SU-DHL-6 (cell line): ENCODE data around the gene GATA3.

Source experiments
- H2AFZ ChIP-seq: fragments of 200-600 bp; sonication (generic); 2 replicates; pipeline ENCODE4 v1.6.1; 2014; ENCODE audit warnings: low read depth, mild to moderate bottlenecking, moderate library complexity, mixed read lengths, antibody characterized with exemption, low read length; ENCODE audit not compliant: severe bottlenecking
- H3F3A ChIP-seq: fragments of 200-600 bp; shearing (Covaris generic); 2 replicates; pipeline ENCODE4 v1.6.0; 2016; ENCODE audit warnings: antibody characterized with exemption, mild to moderate bottlenecking; ENCODE audit not compliant: insufficient read depth
- H3K27ac ChIP-seq: fragments of 200-600 bp; sonication (generic); 2 replicates; pipeline ENCODE4 v1.5.1; 2016; ENCODE audit warnings: low read depth, mild to moderate bottlenecking, low read length, moderate library complexity, mixed read lengths
- H3K27me3 ChIP-seq: fragments of 200-600 bp; sonication (generic), shearing (Covaris generic); 2 replicates; pipeline ENCODE4 v1.6.0; 2014; ENCODE audit warnings: mild to moderate bottlenecking, low read length
- H3K36me3 ChIP-seq: fragments of 200-600 bp; sonication (generic); 2 replicates; pipeline ENCODE4 v1.6.1; 2014; ENCODE audit warnings: mild to moderate bottlenecking, low read length, mixed read lengths
- H3K4me2 ChIP-seq: fragments of 300-600, 200-600 bp; shearing (Covaris generic), sonication (generic); 2 replicates; pipeline ENCODE4 v1.6.0; 2014; ENCODE audit warnings: low read length, low read depth, mild to moderate bottlenecking; ENCODE audit not compliant: poor library complexity, severe bottlenecking
- H3K4me3 ChIP-seq: fragments of 200-600 bp; sonication (generic); 2 replicates; pipeline ENCODE4 v1.5.1; 2014; ENCODE audit warnings: antibody characterized with exemption, low read length, mild to moderate bottlenecking, mixed read lengths; ENCODE audit not compliant: insufficient read depth, poor library complexity, severe bottlenecking
- H3K79me2 ChIP-seq: fragments of 200-600 bp; sonication (generic); 2 replicates; pipeline ENCODE4 v1.6.1; 2014; ENCODE audit warnings: mild to moderate bottlenecking, low read length, moderate library complexity; ENCODE audit not compliant: insufficient read depth
- H3K9ac ChIP-seq: fragments of 200-600 bp; sonication (generic); 2 replicates; pipeline ENCODE4 v1.7.0; 2014; ENCODE audit warnings: mild to moderate bottlenecking, low read length
- H3K9me2 ChIP-seq: fragments of 200-600 bp; sonication (generic); replicated peaks from 2 replicates; pipeline ENCODE4 v1.6.1; 2014; ENCODE audit warnings: low read length; ENCODE audit not compliant: insufficient read depth
- H3K9me3 ChIP-seq: fragments of 200-600 bp; sonication (generic); 2 replicates; pipeline ENCODE4 v1.6.1; 2014; ENCODE audit warnings: low read length, mixed read lengths; ENCODE audit not compliant: insufficient read depth
- H4K20me1 ChIP-seq: fragments of 200-600 bp; sonication (generic); 2 replicates; pipeline ENCODE4 v1.6.1; 2014; ENCODE audit warnings: low read depth, mild to moderate bottlenecking, antibody characterized with exemption, low read length, moderate library complexity, mixed read lengths
- EZH2phosphoT487 ChIP-seq: fragments of 200-600 bp; sonication (generic), shearing (Covaris generic); conservative IDR thresholded peaks from 2 replicates; pipeline ENCODE4 v1.6.1; 2018; ENCODE audit warnings: mild to moderate bottlenecking, antibody characterized with exemption, low read length, moderate library complexity, mixed read lengths
- TF ChIP-seq, protein P1 (sequence below): fragments of 200-600 bp; sonication (generic); IDR thresholded peaks from one replicate; pipeline ENCODE4 v1.5.1; 2017; ENCODE audit warnings: antibody characterized with exemption, mild to moderate bottlenecking, low read length, moderate library complexity; ENCODE audit not compliant: insufficient read depth, poor library complexity, severe bottlenecking

GATA3 gene

DNA sequence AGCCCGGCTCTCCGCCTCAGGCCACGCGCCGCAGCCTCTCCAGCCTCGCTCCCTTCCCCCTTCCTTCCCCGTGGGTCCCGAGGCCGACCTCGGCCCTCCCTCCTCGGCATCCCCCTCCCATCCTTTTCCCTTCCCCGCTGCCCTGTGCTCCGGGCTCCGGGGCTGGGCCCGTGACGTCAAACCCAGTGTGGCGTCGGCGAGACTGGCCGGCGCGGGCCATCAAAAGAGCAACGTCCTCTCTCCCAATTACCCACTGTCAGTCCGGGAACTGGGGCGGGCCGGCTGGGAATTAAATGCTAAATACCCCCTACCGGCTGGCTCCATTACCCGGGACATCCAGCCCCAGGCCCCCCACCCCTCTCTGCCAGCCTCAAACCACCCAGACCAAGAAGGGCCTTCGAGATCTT lies 2.6 kb upstream of the GATA3 start:
- Histone ChIP-seq H3K79me2 (no peaks in the 10 kb centered on the region), H3K9me2 (no peaks in the 10 kb centered on the region), H3K27me3 (no peaks in the 10 kb centered on the region), H3F3A (no peaks in the 10 kb centered on the region), H3K4me2 (no peak overlapping the region), H3K9me3 (no peaks in the 10 kb centered on the region), H4K20me1 (no peaks in the 10 kb centered on the region), H3K36me3 (no peaks in the 10 kb centered on the region), H2AFZ (no peak overlapping the region), H3K9ac (no peak overlapping the region), H3K4me3 (no peak overlapping the region), H3K27ac (no peak overlapping the region)
- TF ChIP-seq EZH2phosphoT487: no peak
- TF ChIP-seq, protein P1, sequence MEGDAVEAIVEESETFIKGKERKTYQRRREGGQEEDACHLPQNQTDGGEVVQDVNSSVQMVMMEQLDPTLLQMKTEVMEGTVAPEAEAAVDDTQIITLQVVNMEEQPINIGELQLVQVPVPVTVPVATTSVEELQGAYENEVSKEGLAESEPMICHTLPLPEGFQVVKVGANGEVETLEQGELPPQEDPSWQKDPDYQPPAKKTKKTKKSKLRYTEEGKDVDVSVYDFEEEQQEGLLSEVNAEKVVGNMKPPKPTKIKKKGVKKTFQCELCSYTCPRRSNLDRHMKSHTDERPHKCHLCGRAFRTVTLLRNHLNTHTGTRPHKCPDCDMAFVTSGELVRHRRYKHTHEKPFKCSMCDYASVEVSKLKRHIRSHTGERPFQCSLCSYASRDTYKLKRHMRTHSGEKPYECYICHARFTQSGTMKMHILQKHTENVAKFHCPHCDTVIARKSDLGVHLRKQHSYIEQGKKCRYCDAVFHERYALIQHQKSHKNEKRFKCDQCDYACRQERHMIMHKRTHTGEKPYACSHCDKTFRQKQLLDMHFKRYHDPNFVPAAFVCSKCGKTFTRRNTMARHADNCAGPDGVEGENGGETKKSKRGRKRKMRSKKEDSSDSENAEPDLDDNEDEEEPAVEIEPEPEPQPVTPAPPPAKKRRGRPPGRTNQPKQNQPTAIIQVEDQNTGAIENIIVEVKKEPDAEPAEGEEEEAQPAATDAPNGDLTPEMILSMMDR: no peak

DNA sequence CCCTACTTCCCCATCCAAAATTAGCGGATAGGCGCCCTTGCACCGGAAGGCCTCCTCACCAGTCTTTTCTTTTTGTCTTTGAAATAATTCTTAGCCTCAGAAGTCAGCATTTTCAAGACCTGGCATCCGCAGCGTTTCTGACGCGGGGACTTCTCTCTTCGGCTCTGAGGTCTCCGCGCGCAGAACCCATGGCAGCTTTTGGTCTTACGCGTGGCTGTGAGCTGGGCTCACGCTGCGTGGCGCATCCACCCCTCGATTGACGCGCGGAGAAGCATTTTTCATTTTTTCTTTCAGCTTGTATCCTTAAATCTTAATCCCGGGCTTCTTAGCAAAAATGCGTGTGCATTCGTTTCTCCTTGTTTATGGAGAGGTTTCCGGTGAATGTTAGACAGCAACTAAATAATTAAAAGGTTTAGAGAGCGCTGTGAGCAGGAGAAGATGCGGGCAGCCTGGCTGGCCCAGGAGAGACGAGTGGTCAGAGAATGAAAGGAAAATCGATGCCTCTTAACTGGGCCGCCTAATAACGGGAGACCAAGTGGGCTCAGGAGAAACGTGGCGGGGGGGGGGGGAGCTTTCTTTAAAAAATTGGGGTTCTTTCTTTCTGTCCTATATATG lies 2.0 kb upstream of the GATA3 start:
- Histone ChIP-seq H3K4me3 (no peak overlapping the region), H3K36me3 (no peaks in the 10 kb centered on the region), H3K27ac (no peak overlapping the region), H3K27me3 (no peaks in the 10 kb centered on the region), H3F3A (no peaks in the 10 kb centered on the region), H4K20me1 (no peaks in the 10 kb centered on the region), H3K9me3 (no peaks in the 10 kb centered on the region), H3K4me2 (no peak overlapping the region), H2AFZ (no peak overlapping the region), H3K9ac (no peak overlapping the region), H3K79me2 (no peaks in the 10 kb centered on the region), H3K9me2 (no peaks in the 10 kb centered on the region)
- TF ChIP-seq EZH2phosphoT487: no peak
- TF ChIP-seq, protein P1: no peak

DNA sequence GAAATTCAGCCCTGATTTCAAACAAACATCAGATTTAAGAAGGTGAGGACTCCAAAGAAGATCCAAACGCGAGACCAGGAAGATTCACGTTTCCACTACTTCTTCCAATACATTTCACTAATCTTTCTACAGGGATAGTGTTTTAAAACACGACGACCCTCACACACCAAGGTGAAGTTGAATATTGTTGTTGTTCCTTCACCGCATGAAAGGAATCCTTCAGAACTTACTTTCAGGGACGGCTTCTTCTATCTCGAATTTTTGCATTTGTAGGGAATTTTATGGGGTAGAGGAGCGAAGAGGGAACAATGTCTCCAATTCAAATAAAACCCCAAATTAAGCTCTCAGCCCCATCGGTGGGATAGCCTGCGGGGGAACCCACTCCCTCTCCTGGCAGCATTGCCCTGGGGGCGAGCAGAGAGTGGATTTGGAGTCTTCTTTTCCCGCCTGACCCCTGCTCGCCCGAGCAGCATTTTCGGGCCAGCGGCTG lies 1.5 kb upstream of the GATA3 start:
- H3K4me2 ChIP-seq: no peak overlapping the region
- H3K27ac ChIP-seq: no peak overlapping the region
- H3K36me3 ChIP-seq: no peaks in the 10 kb centered on the region
- no peaks in the 10 kb centered on the region for H3K79me2 ChIP-seq
- H3K9me3 ChIP-seq: no peaks in the 10 kb centered on the region
- no peak for TF ChIP-seq EZH2phosphoT487
- TF ChIP-seq, protein P1: no peak
- no peaks in the 10 kb centered on the region for H3K27me3 ChIP-seq
- H4K20me1 ChIP-seq: no peaks in the 10 kb centered on the region
- H2AFZ ChIP-seq: no peak overlapping the region
- no peak overlapping the region for H3K4me3 ChIP-seq
- no peaks in the 10 kb centered on the region for H3K9me2 ChIP-seq
- no peak overlapping the region for H3K9ac ChIP-seq
- H3F3A ChIP-seq: no peaks in the 10 kb centered on the region
